Lower leg skin (tissue), 3 donors: ENCODE measurements around the gene MYO1E.

ENCODE experiments used
- POLR2A ChIP-seq, 2 donors: fragments of 450-650 bp; IDR thresholded peaks; one replicate each; pipeline ENCODE4 v1.6.1; 2016 to 2017; ENCODE audit warnings: antibody characterized with exemption in 2 of 2, mild to moderate bottlenecking in 1 of 2, moderate library complexity in 1 of 2
- TF ChIP-seq, protein P1 (sequence below), 3 donors: fragments of 450-650 bp; IDR thresholded peaks; one replicate each; pipeline ENCODE4 v1.5.1; 2016; ENCODE audit warnings: antibody characterized with exemption in 3 of 3, mild to moderate bottlenecking in 3 of 3, moderate library complexity in 2 of 3

DNA sequence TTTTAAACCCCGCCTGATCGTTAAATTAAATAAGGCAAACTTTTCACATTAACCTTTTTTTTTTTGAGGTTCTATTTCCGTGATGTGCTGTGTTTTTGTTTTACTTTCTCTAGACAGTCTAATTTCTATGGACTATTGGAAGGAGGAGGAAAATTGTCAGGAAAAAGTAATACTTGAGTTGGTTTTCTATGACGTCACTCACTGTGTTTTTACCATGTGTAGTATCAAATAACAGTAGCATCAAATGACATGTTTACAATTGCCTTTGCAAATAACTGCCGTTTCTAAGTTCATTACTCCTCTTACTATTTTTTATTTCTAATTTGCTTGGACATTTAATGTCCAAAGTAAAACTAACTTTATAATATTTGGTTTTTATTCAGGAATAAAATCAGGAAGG lies 32.3 kb downstream of the MYO1E start:
- TF ChIP-seq, protein P1, sequence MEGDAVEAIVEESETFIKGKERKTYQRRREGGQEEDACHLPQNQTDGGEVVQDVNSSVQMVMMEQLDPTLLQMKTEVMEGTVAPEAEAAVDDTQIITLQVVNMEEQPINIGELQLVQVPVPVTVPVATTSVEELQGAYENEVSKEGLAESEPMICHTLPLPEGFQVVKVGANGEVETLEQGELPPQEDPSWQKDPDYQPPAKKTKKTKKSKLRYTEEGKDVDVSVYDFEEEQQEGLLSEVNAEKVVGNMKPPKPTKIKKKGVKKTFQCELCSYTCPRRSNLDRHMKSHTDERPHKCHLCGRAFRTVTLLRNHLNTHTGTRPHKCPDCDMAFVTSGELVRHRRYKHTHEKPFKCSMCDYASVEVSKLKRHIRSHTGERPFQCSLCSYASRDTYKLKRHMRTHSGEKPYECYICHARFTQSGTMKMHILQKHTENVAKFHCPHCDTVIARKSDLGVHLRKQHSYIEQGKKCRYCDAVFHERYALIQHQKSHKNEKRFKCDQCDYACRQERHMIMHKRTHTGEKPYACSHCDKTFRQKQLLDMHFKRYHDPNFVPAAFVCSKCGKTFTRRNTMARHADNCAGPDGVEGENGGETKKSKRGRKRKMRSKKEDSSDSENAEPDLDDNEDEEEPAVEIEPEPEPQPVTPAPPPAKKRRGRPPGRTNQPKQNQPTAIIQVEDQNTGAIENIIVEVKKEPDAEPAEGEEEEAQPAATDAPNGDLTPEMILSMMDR (IDR thresholded peaks at IDR 0.05): no peak
- no peak for TF ChIP-seq POLR2A (IDR thresholded peaks at IDR 0.05)
